K562 (cell line): ENCODE data around the gene SKIDA1. TPM values are rescaled to one million over a fixed set of nuclear protein-coding genes. Genes with fewer than 3 reads are reported as not detected.

Source experiments
- ATAC-seq: fragments of 200-7000 bp; cut with Tn5 transposase; 3 replicates; pipeline ENCODE4 v1.9.1; 2020; ENCODE audit warnings: moderate library complexity
- BruUV-seq: library from RNA; stranded (reverse); fragments of 400-500 nt; replicated peaks from 2 replicates; lab custom pipeline; 2021; lab: Mats Ljungman, UMichigan
- CTCF ChIA-PET: fragments of 300-600 bp; formaldehyde crosslinking; extraction: SDS; loops from one replicate; lab custom pipeline; 2021; ENCODE audit warnings: low intra/inter-chr PET ratio; lab: Yijun Ruan, JAX
- POLR2A ChIA-PET: fragments of 300-600, 350-650 bp; sonication (Branson Sonifier 250); formaldehyde crosslinking; extraction: SDS; loops from one replicate; lab custom pipeline; 2021; ENCODE audit warnings: antibody characterized with exemption, inconsistent platforms; lab: Yijun Ruan, JAX
- DNase-seq, 4 experiments: peaks; one replicate each; pipeline versions ENCODE4 v3.0.0 to v3.0.0-alpha.2; 2011 to 2018; ENCODE audit warnings: low spot score in 3 of 4, mixed read lengths in 3 of 4; ENCODE audit errors: extremely low read depth in 1 of 4
- FAIRE-seq: peaks from 2 replicates; lab custom pipeline; 2011; peaks lifted over from hg19 to GRCh38; lab: Jason Lieb, UNC
- H2AFZ ChIP-seq: 2 replicates; pipeline ENCODE4 v1.6.0; 2011; ENCODE audit warnings: low read depth, low read length, control low read depth, inconsistent platforms
- H3K27ac ChIP-seq: fragments of 200-600 bp; 3 replicates; pipeline ENCODE4 v1.8.0; 2011; ENCODE audit warnings: low read depth, mild to moderate bottlenecking, control low read depth, inconsistent platforms, low read length, moderate library complexity, mixed read lengths; ENCODE audit errors: extremely low read depth
- H3K27me3 ChIP-seq, 2 experiments: fragments of 300-600 bp in 1 of 2; 2 replicates in 1 of 2; 3 replicates in 1 of 2; pipeline versions ENCODE4 v1.6.0 to v1.8.0; 2011; ENCODE audit warnings: inconsistent platforms in 2 of 2, low read length in 2 of 2, mild to moderate bottlenecking in 1 of 2, mixed read lengths in 1 of 2, moderate library complexity in 1 of 2; ENCODE audit not compliant: control insufficient read depth in 2 of 2, insufficient read depth in 2 of 2
- H3K36me3 ChIP-seq: fragments of 300-600 bp; 3 replicates; pipeline ENCODE4 v1.8.0; 2011; ENCODE audit warnings: mild to moderate bottlenecking, low read length, inconsistent platforms; ENCODE audit not compliant: control insufficient read depth, insufficient read depth
- H3K4me1 ChIP-seq, 2 experiments: fragments of 200-600 bp in 1 of 2; replicated peaks in 1 of 2; 2 replicates in 1 of 2; 3 replicates in 1 of 2; pipeline versions ENCODE4 v1.5.1 to v1.8.0; 2011; ENCODE audit warnings: inconsistent platforms in 2 of 2, low read length in 2 of 2, mild to moderate bottlenecking in 1 of 2, mixed read lengths in 1 of 2, moderate library complexity in 1 of 2; ENCODE audit not compliant: control insufficient read depth in 2 of 2, insufficient read depth in 2 of 2
- H3K4me2 ChIP-seq: 2 replicates; pipeline ENCODE4 v1.6.1; 2011; ENCODE audit warnings: low read length, control low read depth, inconsistent platforms, mixed read lengths; ENCODE audit not compliant: insufficient read depth
- H3K4me3 ChIP-seq: fragments of 200-600 bp; sonication (generic), shearing (Covaris generic); 2 replicates; pipeline ENCODE4 v1.5.1; 2016; ENCODE audit warnings: control low read depth, inconsistent platforms
- H3K79me2 ChIP-seq: fragments of 200-600 bp; 3 replicates; pipeline ENCODE4 v1.8.0; 2011; ENCODE audit warnings: low read length, inconsistent platforms; ENCODE audit not compliant: control insufficient read depth, insufficient read depth
- H3K9ac ChIP-seq, 2 experiments: 2 replicates each; pipeline versions ENCODE4 v1.6.0 to v1.6.1; 2011; ENCODE audit warnings: low read depth in 2 of 2, low read length in 2 of 2, control low read depth in 1 of 2, inconsistent platforms in 1 of 2, mild to moderate bottlenecking in 1 of 2, mixed read lengths in 1 of 2; ENCODE audit not compliant: insufficient read depth in 1 of 2
- H3K9me1 ChIP-seq: one replicate; pipeline ENCODE4 v1.6.0; 2011; ENCODE audit warnings: inconsistent platforms, mild to moderate bottlenecking, low read length, moderate library complexity; ENCODE audit not compliant: control insufficient read depth, insufficient read depth
- H3K9me3 ChIP-seq: replicated peaks from 2 replicates; pipeline ENCODE4 v1.5.1; 2011; ENCODE audit warnings: low read depth, low read length, inconsistent platforms; ENCODE audit not compliant: control insufficient read depth, insufficient read depth
- H4K20me1 ChIP-seq: replicated peaks from 2 replicates; pipeline ENCODE4 v1.6.1; 2011; ENCODE audit warnings: low read length, inconsistent platforms, mixed read lengths; ENCODE audit not compliant: control insufficient read depth, insufficient read depth
- ATF7 ChIP-seq: fragments of 450-650 bp; IDR thresholded peaks from 2 replicates; pipeline ENCODE4 v1.7.1; 2014; ENCODE audit warnings: mild to moderate bottlenecking, moderate library complexity
- DACH1 ChIP-seq: fragments of 450-650 bp; IDR thresholded peaks from 2 replicates; pipeline ENCODE4 v1.6.1; 2018; ENCODE audit not compliant: partially characterized antibody
- HDAC2 ChIP-seq: fragments of 450-650 bp; IDR thresholded peaks from 2 replicates; pipeline ENCODE4 v1.6.1; 2016; ENCODE audit warnings: mild to moderate bottlenecking
- HDAC3 ChIP-seq: fragments of 450-650 bp; IDR thresholded peaks from 2 replicates; pipeline ENCODE4 v1.6.1; 2018; ENCODE audit warnings: borderline replicate concordance, mild to moderate bottlenecking, moderate library complexity; ENCODE audit not compliant: partially characterized antibody
- NR3C1 ChIP-seq: sonication (generic); formaldehyde crosslinking; IDR thresholded peaks from 2 replicates; pipeline ENCODE4 v1.8.1; 2022; ENCODE audit warnings: missing genetic modification reagents
- POLR3A ChIP-seq: IDR thresholded peaks from 2 replicates; pipeline ENCODE4 v1.6.1; 2011; ENCODE audit warnings: borderline replicate concordance, mild to moderate bottlenecking, moderate library complexity; ENCODE audit not compliant: insufficient read length, insufficient read depth; ENCODE audit errors: extremely low read depth
- SIN3A ChIP-seq, 2 experiments: fragments of 150-350 bp in 1 of 2; IDR thresholded peaks; 2 replicates each; pipeline ENCODE4 v1.6.1; 2011 to 2016; ENCODE audit warnings: borderline replicate concordance in 2 of 2, low read depth in 2 of 2, low read length in 2 of 2, mild to moderate bottlenecking in 2 of 2, moderate library complexity in 2 of 2; ENCODE audit not compliant: control insufficient read depth in 1 of 2
- ZEB2 ChIP-seq: fragments of 450-650 bp; IDR thresholded peaks from 2 replicates; pipeline ENCODE4 v1.6.1; 2016
- ZMIZ1 ChIP-seq, 2 experiments: fragments of 150-350 bp in 1 of 2; IDR thresholded peaks; 2 replicates each; pipeline ENCODE4 v1.6.1; 2012 to 2016; ENCODE audit warnings: low read depth in 2 of 2, low read length in 2 of 2, mild to moderate bottlenecking in 1 of 2, moderate library complexity in 1 of 2
- ZNF165 ChIP-seq: fragments of 250-450 bp; sonication (Bioruptor Pico); IDR thresholded peaks from 2 replicates; pipeline ENCODE4 v1.4.0; 2020; ENCODE audit warnings: borderline replicate concordance
- ZNF280B ChIP-seq: fragments of 250-450 bp; sonication (Bioruptor Pico); IDR thresholded peaks from 2 replicates; pipeline ENCODE4 v1.5.1; 2021; ENCODE audit warnings: mild to moderate bottlenecking
- WGBS: fragments of 100-300 bp; shearing (Covaris generic); methylation state at CpG from one replicate; pipeline ENCODE4 v1.1.6; 2016; ENCODE audit warnings: low coverage, mixed read lengths; ENCODE audit not compliant: insufficient coverage; ENCODE audit errors: missing lambda C conversion rate; 5-methylcytosine and 5-hydroxymethylcytosine counted together
- in situ Hi-C: fragments of 300-500 bp; cut with MboI; formaldehyde crosslinking; loops from 4 replicates; pipeline ENCODE4 v1.15.0; 2018; ENCODE audit warnings: inconsistent platforms, mixed read lengths
- intact Hi-C: fragments of 100-400 bp; cut with micrococcal nuclease; formaldehyde crosslinking; loops from 2 replicates; pipeline ENCODE4 v1.14.2; 2022
- polyA plus RNA-seq, 8 experiments: library from polyadenylated mRNA; depleted of rRNA in 4 of 8; stranded (reverse) in 5 of 8; unstranded in 3 of 8; fragments of >200 nt; fragmentation: Nextera tagmentation in 2 of 8; fragmentation: Illumina TruSeq in 1 of 8; extraction: Ambion mirVana in 2 of 8; extraction: Trizol in 1 of 8; gene quantifications; 2 replicates each; pipeline versions ENCODE4 v1.2.1 to v1.2.3, GENCODE V29; 2011 to 2014; ENCODE audit warnings: inconsistent platforms in 1 of 8, missing spikeins in 1 of 8
- total RNA-seq, 7 experiments: library from RNA; depleted of rRNA in 6 of 7; stranded (reverse); fragments of >200 nt in 6 of 7; fragmentation: Illumina TruSeq in 2 of 7; extraction: Trizol in 2 of 7; gene quantifications; 2 replicates each; pipeline versions ENCODE4 v1.2.1 to v1.2.3, GENCODE V29; 2011 to 2021; ENCODE audit warnings: low replicate concordance in 1 of 7
- TF ChIP-seq, protein P1 (sequence below): conservative IDR thresholded peaks from 2 replicates; pipeline ENCODE4 v1.6.1; 2011; ENCODE audit warnings: low read depth, mild to moderate bottlenecking, low read length; ENCODE audit not compliant: control insufficient read depth

SKIDA1 gene
- total and polyA plus RNA-seq, 9 of the 15 experiments (the other 6 are each of a cell fraction or from before 2014, with no cell fraction given): 0.05 to 1.1 (median 0.42) TPM

DNA sequence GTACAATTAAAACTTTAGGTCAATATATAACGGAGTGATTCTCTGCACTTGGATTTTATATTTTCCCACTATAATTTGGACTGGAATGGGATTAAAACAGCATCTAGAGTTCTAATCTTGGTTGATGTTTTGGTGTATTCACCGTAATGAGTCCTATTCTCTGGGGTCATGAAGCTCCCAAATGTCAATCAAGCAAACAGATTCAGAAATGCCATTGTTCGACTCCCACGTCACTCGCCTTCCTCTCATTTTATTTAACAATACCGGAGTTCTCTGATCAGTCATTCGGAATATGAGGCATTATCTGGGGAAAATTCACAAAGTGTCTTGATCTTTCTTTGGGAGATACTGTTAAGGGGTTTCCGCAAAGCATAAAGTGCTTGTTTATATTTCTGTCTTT is 26.5 kb downstream of the SKIDA1 start:
- Histone ChIP-seq H3K27me3 (no peaks in the 10 kb centered on the region), H3K36me3 (no peaks in the 10 kb centered on the region), H3K4me3 (no peak overlapping the region), H2AFZ (no peak overlapping the region), H4K20me1 (no peaks in the 10 kb centered on the region), H3K27ac (no peak overlapping the region), H3K9me1 (no peaks in the 10 kb centered on the region), H3K4me2 (no peak overlapping the region), H3K4me1 (peaks cover 0 to 42% of the 10 kb centered on the region in 2 experiments; a peak in 3 of 5 replicates), H3K9me3 (no peaks in the 10 kb centered on the region; the same call in 1 of the 2 replicates), H3K79me2 (no peaks in the 10 kb centered on the region), H3K9ac (no peak overlapping the region)
- WGBS: 83% methylated on average over 8 of the region's 8 CpGs
- ATAC-seq (no peak), DNase-seq (no peak), FAIRE-seq (no peak)
- CTCF ChIA-PET: no interaction called here
- no TSS peak for BruUV-seq
- POLR2A ChIA-PET: no interaction called here
- in situ Hi-C loops: loop anchor here (25.0 kb wide), 1 partner anchor 438 kb away; no protein-coding TSS in a partner anchor
- intact Hi-C loops: loop anchor here (5.0 to 10.0 kb wide), 3 partner anchors 33 to 453 kb away; partner anchors contain the start of gene MLLT10
- TF ChIP-seq ATF7 (no peak), ZNF280B (CRISPR knock-in tag) (no peak), ZNF165 (no peak), ZEB2 (no peak), DACH1 (no peak), NR3C1 (no peak), HDAC3 (no peak), POLR3A (no peak), SIN3A (IDR thresholded peaks at IDR 0.05; ENCODE audit: borderline replicate concordance in 2 of 2, control insufficient read depth in 1 of 2, low read depth in 2 of 2, low read length in 2 of 2) (no peak), HDAC2 (no peak), ZMIZ1 (IDR thresholded peaks at IDR 0.05; ENCODE audit: low read depth in 2 of 2, low read length in 2 of 2) (no peak)
- TF ChIP-seq, protein P1, sequence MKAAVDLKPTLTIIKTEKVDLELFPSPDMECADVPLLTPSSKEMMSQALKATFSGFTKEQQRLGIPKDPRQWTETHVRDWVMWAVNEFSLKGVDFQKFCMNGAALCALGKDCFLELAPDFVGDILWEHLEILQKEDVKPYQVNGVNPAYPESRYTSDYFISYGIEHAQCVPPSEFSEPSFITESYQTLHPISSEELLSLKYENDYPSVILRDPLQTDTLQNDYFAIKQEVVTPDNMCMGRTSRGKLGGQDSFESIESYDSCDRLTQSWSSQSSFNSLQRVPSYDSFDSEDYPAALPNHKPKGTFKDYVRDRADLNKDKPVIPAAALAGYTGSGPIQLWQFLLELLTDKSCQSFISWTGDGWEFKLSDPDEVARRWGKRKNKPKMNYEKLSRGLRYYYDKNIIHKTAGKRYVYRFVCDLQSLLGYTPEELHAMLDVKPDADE: no peak
